IMR-90 (cell line): ENCODE data around the gene TMEM40. TPM values are rescaled to one million over a fixed set of nuclear protein-coding genes. Genes with fewer than 3 reads are reported as not detected.
A peak's percentile ranks its signal among the peaks of the same experiment; 100 is the strongest.

Experiments used
- ATAC-seq: fragments of 200-7000 bp; cut with Tn5 transposase; 2 replicates; pipeline ENCODE4 v1.9.1; 2020; ENCODE audit warnings: low read depth, mild to moderate bottlenecking, moderate library complexity
- BruUV-seq: library from RNA; stranded (reverse); fragments of 400-500 nt; replicated peaks from 2 replicates; lab custom pipeline; 2021; lab: Mats Ljungman, UMichigan
- CTCF ChIA-PET: fragments of 300-600 bp; formaldehyde crosslinking; extraction: SDS; loops from one replicate; lab custom pipeline; 2021; ENCODE audit warnings: antibody characterized with exemption; lab: Yijun Ruan, JAX
- POLR2A ChIA-PET: fragments of 300-600 bp; sonication (Branson Sonifier 250); formaldehyde crosslinking; loops from one replicate; lab custom pipeline; 2022; ENCODE audit warnings: antibody characterized with exemption; ENCODE audit not compliant: unreplicated experiment; lab: Charles Lee
- DNase-seq: peaks from one replicate; pipeline ENCODE4 v3.0.0; 2013
- H2AFZ ChIP-seq: replicated peaks from 2 replicates; pipeline ENCODE3; 2013; ENCODE audit warnings: low read length, mild to moderate bottlenecking; ENCODE audit not compliant: poor library complexity
- H2AK5ac ChIP-seq: 2 replicates; pipeline ENCODE4 v1.6.1; 2013; ENCODE audit warnings: low read depth, low read length, inconsistent platforms
- H2AK9ac ChIP-seq: replicated peaks from 2 replicates; pipeline ENCODE3; 2013; ENCODE audit warnings: mild to moderate bottlenecking, low read depth, low read length, moderate library complexity; ENCODE audit not compliant: poor library complexity
- H2BK120ac ChIP-seq: 2 replicates; pipeline ENCODE4 v1.6.1; 2013; ENCODE audit warnings: low read depth, low read length, inconsistent platforms
- H2BK15ac ChIP-seq: 3 replicates; pipeline ENCODE4 v1.6.1; 2013; ENCODE audit warnings: low read depth, low read length, inconsistent platforms
- H2BK20ac ChIP-seq: 2 replicates; pipeline ENCODE4 v1.6.1; 2013; ENCODE audit warnings: low read depth, mild to moderate bottlenecking, inconsistent platforms, low read length, moderate library complexity
- H2BK5ac ChIP-seq: 2 replicates; pipeline ENCODE4 v1.6.1; 2013; ENCODE audit warnings: mild to moderate bottlenecking, low read depth, low read length, inconsistent platforms; ENCODE audit not compliant: poor library complexity, severe bottlenecking
- H3K14ac ChIP-seq: replicated peaks from 2 replicates; pipeline ENCODE4 v1.6.1; 2013; ENCODE audit warnings: low read depth, low read length, inconsistent platforms
- H3K18ac ChIP-seq: 2 replicates; pipeline ENCODE4 v1.6.1; 2013; ENCODE audit warnings: low read depth, low read length, control low read depth
- H3K23ac ChIP-seq: 2 replicates; pipeline ENCODE4 v1.6.1; 2013; ENCODE audit warnings: low read depth, low read length, inconsistent platforms
- H3K27ac ChIP-seq: 2 replicates; pipeline ENCODE4 v1.5.1; 2013; ENCODE audit warnings: mild to moderate bottlenecking, control low read depth, low read length; ENCODE audit not compliant: insufficient read depth
- H3K27me3 ChIP-seq: 2 replicates; pipeline ENCODE4 v1.6.1; 2013; ENCODE audit warnings: low read length; ENCODE audit not compliant: control insufficient read depth, insufficient read depth
- H3K36me3 ChIP-seq: 2 replicates; pipeline ENCODE4 v1.6.1; 2013; ENCODE audit warnings: low read length, mixed read lengths; ENCODE audit not compliant: control insufficient read depth, insufficient read depth
- H3K4ac ChIP-seq: 2 replicates; pipeline ENCODE4 v1.6.1; 2013; ENCODE audit warnings: low read depth, low read length, inconsistent platforms
- H3K4me1 ChIP-seq: 2 replicates; pipeline ENCODE4 v1.6.1; 2013; ENCODE audit warnings: low read length, mixed read lengths; ENCODE audit not compliant: control insufficient read depth, insufficient read depth
- H3K4me2 ChIP-seq: 2 replicates; pipeline ENCODE4 v1.6.1; 2013; ENCODE audit warnings: low read depth, mild to moderate bottlenecking, control low read depth, low read length, moderate library complexity
- H3K4me3 ChIP-seq: 2 replicates; pipeline ENCODE4 v1.5.1; 2013; ENCODE audit warnings: low read depth, mild to moderate bottlenecking, control low read depth, low read length, moderate library complexity; ENCODE audit not compliant: insufficient read depth
- H3K56ac ChIP-seq: 2 replicates; pipeline ENCODE4 v1.6.1; 2013; ENCODE audit warnings: low read length, inconsistent platforms; ENCODE audit not compliant: insufficient read depth; ENCODE audit errors: extremely low read depth
- H3K79me1 ChIP-seq, 2 experiments: 2 replicates each; pipeline ENCODE4 v1.6.1; 2013; ENCODE audit warnings: low read length in 2 of 2, inconsistent platforms in 1 of 2, low read depth in 1 of 2
- H3K9ac ChIP-seq: 2 replicates; pipeline ENCODE4 v1.6.1; 2013; ENCODE audit warnings: low read depth, low read length, control low read depth
- H3K9me1 ChIP-seq: 2 replicates; pipeline ENCODE4 v1.6.1; 2013; ENCODE audit warnings: low read length, inconsistent platforms; ENCODE audit not compliant: insufficient read depth
- H3K9me3 ChIP-seq: 2 replicates; pipeline ENCODE4 v1.6.1; 2013; ENCODE audit warnings: low read length; ENCODE audit not compliant: control insufficient read depth, insufficient read depth
- H4K20me1 ChIP-seq: 2 replicates; pipeline ENCODE4 v1.6.1; 2013; ENCODE audit warnings: low read length, inconsistent platforms; ENCODE audit not compliant: insufficient read depth
- H4K5ac ChIP-seq: 2 replicates; pipeline ENCODE4 v1.6.1; 2013; ENCODE audit warnings: mild to moderate bottlenecking, low read depth, low read length, control low read depth
- H4K8ac ChIP-seq, 2 experiments: 2 replicates each; pipeline ENCODE4 v1.6.1; 2013; ENCODE audit warnings: low read depth in 2 of 2, low read length in 2 of 2, control low read depth in 1 of 2, inconsistent platforms in 1 of 2
- H4K91ac ChIP-seq: 2 replicates; pipeline ENCODE4 v1.6.1; 2013; ENCODE audit warnings: low read depth, low read length, inconsistent platforms; ENCODE audit not compliant: insufficient read depth
- CHD1 ChIP-seq: IDR thresholded peaks from 2 replicates; pipeline ENCODE4 v1.6.1; 2012; ENCODE audit warnings: low read depth, low read length, improper control_type of control experiment
- CTCF ChIP-seq: conservative IDR thresholded peaks from 2 replicates; pipeline ENCODE4 v1.5.1; 2012; ENCODE audit warnings: mild to moderate bottlenecking, low read depth, low read length, improper control_type of control experiment
- ELK1 ChIP-seq: fragments of 150-350 bp; IDR thresholded peaks from 2 replicates; pipeline ENCODE4 v1.6.1; 2016; ENCODE audit warnings: low read depth, mild to moderate bottlenecking, low read length, moderate library complexity, borderline replicate concordance
- MAZ ChIP-seq: IDR thresholded peaks from 2 replicates; pipeline ENCODE4 v1.6.1; 2012; ENCODE audit warnings: low read depth, mild to moderate bottlenecking, low read length, improper control_type of control experiment, moderate library complexity, borderline replicate concordance
- MXI1 ChIP-seq: IDR thresholded peaks from 2 replicates; pipeline ENCODE4 v1.6.1; 2012; ENCODE audit warnings: low read depth, mild to moderate bottlenecking, low read length, moderate library complexity, borderline replicate concordance
- NFE2L2 ChIP-seq: fragments of 150-350 bp; IDR thresholded peaks from 2 replicates; pipeline ENCODE4 v1.6.1; 2016; ENCODE audit warnings: low read depth, mild to moderate bottlenecking, low read length
- SMC3 ChIP-seq: fragments of 150-350 bp; IDR thresholded peaks from 2 replicates; pipeline ENCODE4 v1.6.1; 2016; ENCODE audit warnings: low read depth, mild to moderate bottlenecking, antibody characterized with exemption, low read length, moderate library complexity
- USF2 ChIP-seq: fragments of 150-350 bp; IDR thresholded peaks from 2 replicates; pipeline ENCODE4 v1.6.1; 2017; ENCODE audit warnings: mild to moderate bottlenecking, antibody characterized with exemption, low read length, low read depth
- WGBS, 2 experiments: methylation state at CpG; one replicate each; pipeline versions ENCODE4 v1.1.5 to v1.1.7; 2013; ENCODE audit warnings: missing lambda C conversion rate in 2 of 2; ENCODE audit not compliant: insufficient read length in 1 of 2; ENCODE audit errors: extremely low coverage in 2 of 2; 5-methylcytosine and 5-hydroxymethylcytosine counted together
- dilution Hi-C: fragments of 300-500 bp; cut with HindIII; formaldehyde crosslinking; loops from one replicate; pipeline ENCODE4 v1.14.3; 2018; ENCODE audit warnings: low sequenced_read_pairs; ENCODE audit not compliant: unreplicated experiment
- in situ Hi-C: fragments of 300-500 bp; cut with MboI; formaldehyde crosslinking; loops from 3 replicates; pipeline ENCODE4 v1.14.3; 2019; ENCODE audit warnings: low sequenced_read_pairs, inconsistent platforms, mixed read lengths
- intact Hi-C: fragments of 100-400 bp; cut with micrococcal nuclease; formaldehyde crosslinking; loops from 2 replicates; pipeline ENCODE4 v1.10.0; 2022
- polyA plus RNA-seq, 3 experiments: library from polyadenylated mRNA; depleted of rRNA; stranded (reverse); fragments of >200 nt; gene quantifications; 2 replicates each; pipeline ENCODE4 v1.2.3, GENCODE V29; 2012; ENCODE audit warnings: low replicate concordance in 1 of 3
- total RNA-seq: library from RNA; depleted of rRNA; stranded (reverse); fragments of >200 nt; gene quantifications from 2 replicates; pipeline ENCODE4 v1.2.3, GENCODE V29; 2012

Gene TMEM40
- total and polyA plus RNA-seq, 2 of the 4 experiments (the other 2 are of a cell fraction) = 0.27 TPM; not detected in 1

GRCh38 chr3:12754313-12754712 is 4.7 kb downstream of the TMEM40 start:
- Histone ChIP-seq H4K5ac (no peak overlapping the region), H3K4me2 (no peak overlapping the region), H3K9ac (no peak overlapping the region), H3K79me1 (no peaks in the 10 kb centered on the region), H2BK5ac (no peak overlapping the region), H3K27ac (no peak overlapping the region), H3K4ac (no peak overlapping the region), H3K14ac (no peak overlapping the region), H4K20me1 (no peaks in the 10 kb centered on the region), H3K4me1 (peaks cover 22% of the 10 kb centered on the region), H3K36me3 (no peaks in the 10 kb centered on the region), H2BK15ac (no peak overlapping the region), H3K9me1 (peaks cover 15% of the 10 kb centered on the region), H3K56ac (no peak overlapping the region), H2BK20ac (no peak overlapping the region), H3K27me3 (no peaks in the 10 kb centered on the region), H2AK9ac (peak overlapping the region; percentile 58), H3K9me3 (no peaks in the 10 kb centered on the region), H4K8ac (no peak overlapping the region), H2AFZ (no peak overlapping the region), H4K91ac (no peak overlapping the region), H2AK5ac (no peak overlapping the region), H3K4me3 (no peak overlapping the region), H3K18ac (no peak overlapping the region), H3K23ac (no peak overlapping the region), H2BK120ac (no peak overlapping the region)
- TF ChIP-seq CHD1 (no peak), MAZ (no peak), NFE2L2 (no peak), ELK1 (no peak), CTCF (no peak), USF2 (no peak), MXI1 (no peak), SMC3 (no peak)
- ChIA-PET CTCF (interaction anchor here (0.6 kb wide), 1 partner anchor 177 kb away, joined by 3 read pairs; no protein-coding TSS in a partner anchor), POLR2A (no interaction called here)
- in situ Hi-C loops = no loop called here
- intact Hi-C loops = no loop called here
- no TSS peak for BruUV-seq
- no peak for ATAC-seq
- no CpG with 5 or more reads among the region's 1 CpG for whole genome bisulfite sequencing, 2 experiments
- DNase-seq = no peak
- dilution Hi-C loops = no loop called here
